Fibroblast of gingiva (primary cell): Measurements from ENCODE around the gene REEP1.

ENCODE experiments used
- DNase-seq: peaks from one replicate; pipeline ENCODE4 v3.0.0-alpha.2; 2011; ENCODE audit warnings: low read depth

The REEP1 gene

DNA sequence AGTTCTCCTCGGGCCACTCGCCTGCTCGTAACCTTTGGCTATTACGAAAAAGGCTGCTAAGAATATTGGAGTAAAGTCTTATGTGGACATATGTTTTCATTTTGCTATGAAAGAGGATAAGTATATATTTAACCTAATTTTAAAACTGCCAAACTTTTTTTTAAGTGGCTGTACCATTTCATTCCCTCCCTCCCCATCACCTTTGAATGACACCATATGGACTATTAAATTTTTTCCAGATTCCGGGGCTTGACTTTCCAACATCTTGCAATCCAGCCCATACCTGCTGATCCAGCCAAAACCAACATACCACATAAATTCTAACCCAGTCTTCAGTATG is 31.5 kb downstream of the REEP1 start:
- DNase-seq = peak; percentile 32

DNA sequence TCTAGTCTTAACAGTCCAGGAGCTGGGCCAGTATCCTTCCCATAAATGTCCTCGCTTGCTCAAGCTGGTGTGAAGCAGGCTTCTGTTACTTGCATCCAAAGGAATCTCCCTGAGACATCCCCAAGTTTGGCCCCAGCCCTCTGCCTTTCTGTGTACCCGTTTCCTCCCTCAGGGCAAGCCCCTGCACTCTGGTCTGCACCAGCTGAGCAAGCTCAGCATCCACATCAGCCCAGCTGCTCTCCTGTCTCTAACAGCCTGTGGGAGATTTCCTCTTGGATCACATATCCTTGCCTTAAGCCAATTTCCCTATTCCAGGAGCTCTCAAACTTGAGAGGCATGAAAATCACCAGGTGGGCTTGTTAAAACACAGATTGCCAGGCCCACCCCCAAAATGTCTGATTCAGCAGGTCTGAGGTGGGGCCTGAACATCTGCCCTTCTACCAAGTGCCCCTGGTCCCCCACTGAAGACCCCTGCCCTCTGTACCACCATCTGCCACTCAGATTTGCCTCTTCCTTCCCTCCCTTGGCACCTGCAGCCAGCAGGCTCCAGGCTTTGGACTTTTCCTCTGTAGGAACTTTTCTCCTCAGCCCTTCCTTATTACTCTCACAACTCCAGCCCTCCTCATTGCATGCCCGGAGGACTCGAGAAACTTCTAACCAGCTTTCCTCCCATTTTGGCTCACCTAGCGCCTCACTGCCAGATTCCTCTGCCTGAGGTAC is 32.1 kb downstream of the REEP1 start:
- no peak for DNase-seq

DNA sequence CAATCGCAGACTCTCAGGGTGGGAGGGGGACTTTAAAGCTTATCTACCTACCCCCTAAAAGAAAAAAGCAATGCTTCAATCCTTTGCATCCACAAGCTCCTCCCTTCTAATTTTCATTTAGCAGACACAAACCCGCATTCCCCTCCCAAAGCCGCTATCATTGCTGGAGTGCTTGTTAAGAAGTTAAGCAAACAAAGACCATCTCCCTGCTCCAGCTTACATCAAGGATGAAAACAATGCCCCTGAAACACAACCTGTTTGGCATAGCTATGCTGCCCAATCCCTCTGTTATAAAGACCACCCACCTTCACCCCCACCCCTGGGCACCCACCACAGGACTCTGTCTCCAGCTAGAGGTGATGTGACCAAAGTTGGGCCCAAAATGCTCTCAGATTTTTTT is 33.0 kb downstream of the REEP1 start:
- DNase-seq = no peak

DNA sequence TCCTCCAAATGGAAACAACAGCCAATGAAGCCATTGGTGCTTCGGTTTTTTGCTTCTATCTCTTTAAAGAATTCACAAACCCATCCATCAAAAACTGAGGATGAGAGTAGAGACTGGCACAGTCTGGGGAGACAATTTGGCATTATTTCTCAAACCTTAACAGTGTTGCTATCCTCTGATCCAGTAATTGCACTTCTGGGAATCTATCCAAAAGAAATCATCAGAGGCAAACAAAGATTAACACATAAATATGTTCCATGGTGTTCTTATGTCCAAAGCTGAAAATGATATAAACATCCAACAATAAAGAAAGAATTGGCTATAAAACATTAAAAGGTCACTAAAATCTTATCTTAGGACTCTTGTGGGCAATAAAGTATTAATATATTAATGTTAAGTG is 35.1 kb downstream of the REEP1 start:
- peak; percentile 41 for DNase-seq

DNA sequence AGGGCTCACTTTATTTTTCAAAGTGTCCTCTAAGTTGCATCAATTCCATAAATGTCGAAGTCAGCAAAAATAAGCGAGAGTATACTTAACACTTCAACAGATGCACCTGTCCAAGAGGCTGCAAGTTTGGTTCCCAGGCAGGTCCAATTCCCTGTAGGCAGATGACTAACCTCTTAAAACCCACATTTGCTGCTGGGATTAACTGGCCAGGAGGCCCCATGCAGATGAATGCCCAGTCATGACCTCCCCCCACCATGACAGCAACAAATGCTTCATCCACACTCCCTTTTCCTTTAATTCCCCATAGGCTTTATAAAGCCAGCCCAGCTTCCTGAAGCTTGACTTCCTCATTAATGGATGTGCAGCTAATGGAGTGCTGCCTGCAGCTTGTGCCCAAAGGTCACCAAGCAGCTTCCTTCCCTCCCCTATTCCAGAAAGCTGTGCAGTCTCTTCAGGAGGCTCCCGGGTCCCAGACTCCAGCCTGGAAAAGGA is 35.7 kb downstream of the REEP1 start:
- DNase-seq = no peak

DNA sequence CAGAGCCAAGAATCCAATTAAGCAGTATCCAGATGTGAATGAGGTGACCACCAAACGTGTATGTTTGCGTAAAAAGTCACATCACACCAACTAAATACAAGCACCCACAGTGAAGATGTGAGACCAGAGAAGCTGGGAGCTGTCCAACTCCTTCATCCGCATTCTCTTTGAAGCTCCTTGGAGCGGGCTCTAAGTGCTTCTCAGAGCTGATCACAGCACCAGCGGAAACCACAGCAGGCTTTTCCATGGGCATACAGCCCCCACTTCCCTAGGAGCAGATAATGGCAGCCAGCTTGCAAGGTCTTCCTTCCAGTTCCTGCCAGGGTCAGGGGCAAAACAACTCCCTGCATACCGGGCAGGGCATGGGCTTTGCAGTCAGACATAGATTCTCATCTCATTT is 36.4 kb downstream of the REEP1 start:
- no peak for DNase-seq

DNA sequence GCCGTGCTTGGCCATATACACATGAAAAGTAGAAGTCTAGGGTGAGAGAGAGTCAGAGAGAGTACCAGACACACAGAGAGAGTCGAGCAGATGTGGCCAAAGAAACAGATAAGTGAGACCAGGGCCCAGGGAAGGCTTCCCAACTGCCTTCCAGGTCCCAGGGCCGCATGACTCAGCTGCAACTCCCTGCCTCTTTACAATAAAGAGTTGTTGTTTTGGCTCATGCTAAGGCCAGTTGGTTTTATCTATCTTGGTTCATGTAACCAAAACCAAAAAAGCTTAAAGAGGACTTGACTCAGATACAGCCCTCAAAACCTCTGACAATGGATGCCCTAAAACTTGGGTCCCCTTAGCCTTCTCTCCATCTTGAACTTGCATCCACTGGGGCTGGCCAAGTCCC is 36.9 kb downstream of the REEP1 start:
- no peak for DNase-seq

DNA sequence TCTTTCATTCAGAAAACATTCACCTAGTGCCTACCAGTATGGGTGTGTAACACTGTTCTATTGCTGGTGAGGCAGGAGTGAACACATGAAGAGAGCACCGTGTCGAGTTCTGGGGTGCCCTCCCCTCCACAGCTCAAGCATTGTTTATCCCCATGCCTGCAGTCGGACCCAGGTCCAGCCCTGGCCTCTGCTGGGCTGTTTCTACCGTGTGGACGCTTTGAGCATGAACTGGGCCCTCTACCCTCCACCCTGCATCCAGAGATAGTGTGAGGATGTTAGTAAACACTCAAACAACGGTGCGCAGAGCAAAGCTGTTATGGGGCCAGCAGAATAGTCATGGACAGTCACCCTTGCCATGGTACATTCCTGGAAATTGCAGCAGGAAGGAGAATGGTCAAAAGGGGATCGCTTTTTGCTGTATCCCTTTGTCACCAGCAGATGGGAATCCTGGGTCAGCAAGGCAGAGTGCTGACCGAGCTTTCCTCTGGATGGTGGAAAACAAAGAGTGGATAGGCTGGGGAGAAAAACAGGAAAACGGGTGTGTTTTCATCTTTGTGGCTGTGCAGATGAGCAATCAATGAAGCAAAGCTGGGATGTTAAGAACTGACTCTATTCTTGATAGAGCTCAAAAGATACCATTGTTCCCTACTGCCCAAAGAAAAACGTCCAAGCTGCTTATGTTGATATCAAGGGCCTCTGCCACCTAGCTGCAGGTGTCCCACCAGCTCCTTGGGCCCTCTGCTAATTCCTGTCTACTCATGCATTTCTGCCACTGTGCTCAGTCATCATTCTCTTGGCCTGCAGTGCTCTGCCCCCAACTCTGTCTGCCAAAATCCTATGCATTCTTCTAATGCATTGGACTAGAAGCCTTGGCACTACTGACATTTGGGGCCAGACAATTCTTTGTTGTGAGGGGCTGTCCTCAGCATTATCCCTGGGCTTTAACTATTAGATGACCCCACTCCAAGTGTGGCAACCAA is 38.7 kb downstream of the REEP1 start:
- DNase-seq = no peak

DNA sequence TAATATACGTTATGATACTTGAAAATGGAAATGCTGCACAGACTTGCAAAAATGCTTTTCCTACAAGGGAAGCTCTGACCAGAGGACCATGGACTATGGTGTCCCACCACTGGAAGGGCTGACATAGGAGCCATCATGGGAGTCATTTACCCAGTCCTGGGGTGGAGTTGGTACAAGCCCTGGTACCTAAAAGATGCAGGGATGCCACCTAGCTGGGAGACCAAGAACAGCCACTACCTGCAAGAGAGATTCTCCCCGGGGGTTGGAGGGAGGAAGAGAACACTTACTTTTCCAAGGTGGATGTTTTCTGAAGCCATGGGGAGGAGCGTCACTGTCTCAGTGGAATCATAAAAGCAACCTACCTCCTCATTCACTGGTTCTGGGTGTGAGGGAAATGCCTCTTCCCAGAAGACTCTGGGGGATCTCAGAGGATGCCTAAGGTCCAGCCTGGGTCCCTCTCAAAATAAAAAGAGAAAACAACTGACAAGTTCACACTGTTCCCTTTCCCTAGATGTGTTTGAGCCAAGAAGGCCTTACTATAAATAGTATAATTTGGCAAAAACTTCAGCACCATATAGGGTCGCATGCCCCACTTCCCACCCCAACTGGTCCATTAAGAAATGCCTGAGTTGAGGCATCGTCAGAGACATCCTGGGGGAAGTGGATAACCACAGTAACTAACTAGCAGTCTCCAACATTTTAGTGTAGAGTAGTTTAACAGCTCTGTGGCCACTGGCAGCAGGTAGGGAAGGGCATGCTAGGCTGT is 39.9 kb downstream of the REEP1 start:
- no peak for DNase-seq

DNA sequence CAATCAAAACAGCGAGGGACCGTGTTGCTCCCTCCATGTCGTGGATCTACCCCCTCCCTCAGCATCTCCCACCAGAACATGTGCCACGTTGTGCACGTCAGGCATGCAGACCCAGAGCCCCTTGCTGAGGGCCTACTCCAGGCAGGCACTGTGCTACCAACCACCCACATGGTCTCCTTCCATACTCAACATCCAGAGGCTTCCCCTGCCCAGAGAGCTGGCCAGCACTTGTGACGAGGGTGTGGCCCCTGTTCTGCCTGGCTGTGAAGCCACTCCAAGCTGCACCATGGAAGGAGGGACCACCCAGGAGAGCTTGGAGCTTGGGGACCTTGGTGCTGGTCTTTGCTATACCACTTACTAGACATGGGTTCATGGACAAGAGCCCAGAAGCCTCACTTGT is 40.5 kb downstream of the REEP1 start:
- DNase-seq = no peak

DNA sequence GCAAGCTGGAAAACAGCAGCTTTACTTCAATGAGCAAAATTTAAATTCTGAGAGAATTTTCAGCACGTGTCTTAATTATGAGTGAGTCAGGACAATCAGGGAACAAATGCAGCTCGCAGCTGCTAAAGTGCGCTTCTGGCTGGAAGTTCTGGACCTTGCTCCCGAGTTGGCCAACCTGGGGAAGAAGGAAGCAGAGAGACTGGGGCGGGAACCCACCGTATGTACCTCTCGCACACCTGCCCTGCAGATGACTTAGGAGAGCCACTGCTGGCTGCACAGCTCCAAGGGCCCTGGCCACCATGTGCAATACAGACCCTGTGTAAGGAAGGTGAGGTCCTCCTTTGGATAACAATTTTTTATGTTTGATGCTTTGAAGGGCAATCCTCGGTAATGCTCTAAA is 42.4 kb downstream of the REEP1 start:
- no peak for DNase-seq

DNA sequence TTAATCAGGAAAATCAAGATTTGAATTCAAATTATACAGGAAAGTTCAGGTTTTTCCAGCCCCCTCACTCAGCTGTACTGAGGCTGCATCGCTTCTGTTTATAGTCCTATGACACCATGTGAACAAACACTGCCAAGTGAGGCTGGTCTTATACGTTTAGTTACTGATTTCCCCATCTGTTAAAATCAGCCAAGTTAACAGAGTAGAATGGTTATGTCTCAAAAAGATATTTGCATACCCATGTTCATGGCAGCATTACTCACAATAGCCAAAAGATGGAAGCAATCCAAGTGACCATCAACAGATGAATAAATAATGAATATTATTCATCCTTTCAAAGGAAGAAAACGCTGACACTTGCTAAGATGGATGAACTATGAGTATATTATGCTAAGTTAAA is 43.8 kb downstream of the REEP1 start:
- no peak for DNase-seq

DNA sequence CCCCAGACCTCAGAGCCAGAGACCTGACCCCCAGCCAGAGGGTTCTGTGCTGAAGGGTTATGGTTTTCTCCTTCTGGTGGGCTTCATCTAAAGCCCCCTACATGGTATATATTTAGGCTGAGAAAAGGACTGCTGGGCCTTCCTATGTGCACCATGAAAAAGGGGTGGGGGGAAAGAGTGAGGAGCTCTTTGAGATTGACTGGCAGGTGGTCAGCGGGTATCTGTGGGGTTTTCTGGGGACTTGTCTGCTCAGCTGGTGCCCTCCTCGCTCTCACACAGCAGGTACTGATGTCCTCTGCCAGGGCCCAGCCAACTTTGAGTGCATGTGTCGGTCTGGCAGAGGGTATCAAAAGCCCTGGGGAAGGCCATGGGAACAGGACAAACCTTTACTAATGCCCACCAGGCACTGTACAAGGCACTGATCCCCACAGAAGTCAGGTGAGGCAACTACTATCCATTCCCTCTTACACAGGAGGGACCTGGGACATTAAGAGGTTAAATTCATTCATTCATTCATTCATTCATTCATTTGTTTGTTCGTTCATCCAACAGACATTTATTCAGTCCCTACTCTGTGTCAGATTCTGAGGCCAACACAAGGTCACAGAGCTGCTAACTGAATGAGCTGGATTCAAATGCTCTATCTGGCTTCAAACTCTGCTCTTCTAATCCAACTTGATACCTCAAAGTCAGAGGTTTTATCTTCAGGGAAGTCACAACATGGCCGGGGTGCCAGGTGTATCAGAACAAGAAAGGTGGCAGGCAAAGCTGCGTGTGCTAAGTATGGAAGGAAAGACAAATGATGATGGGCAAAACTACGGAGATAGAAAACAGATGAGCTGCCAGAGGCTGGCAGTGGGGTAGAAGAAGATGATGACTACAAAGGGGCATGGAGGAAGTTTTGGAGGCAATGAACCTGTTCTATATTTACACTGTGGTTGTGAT is 44.6 kb downstream of the REEP1 start:
- DNase-seq = no peak

DNA sequence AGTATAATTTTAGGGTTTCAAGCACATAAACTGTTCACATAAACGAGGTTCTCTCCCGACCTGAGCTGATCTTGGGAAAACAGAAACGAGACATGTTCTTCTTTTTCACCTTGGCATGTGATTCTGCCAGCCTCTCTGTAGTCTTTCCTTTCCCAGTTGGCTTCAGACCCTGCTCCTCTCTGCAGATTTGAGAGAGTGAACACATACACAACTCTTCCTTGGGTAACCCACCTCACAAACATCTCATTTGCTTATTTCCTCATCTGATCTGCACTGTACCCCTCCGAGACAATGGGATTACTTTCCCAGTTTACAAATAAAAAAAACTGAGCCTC is 46.1 kb downstream of the REEP1 start:
- DNase-seq = no peak

DNA sequence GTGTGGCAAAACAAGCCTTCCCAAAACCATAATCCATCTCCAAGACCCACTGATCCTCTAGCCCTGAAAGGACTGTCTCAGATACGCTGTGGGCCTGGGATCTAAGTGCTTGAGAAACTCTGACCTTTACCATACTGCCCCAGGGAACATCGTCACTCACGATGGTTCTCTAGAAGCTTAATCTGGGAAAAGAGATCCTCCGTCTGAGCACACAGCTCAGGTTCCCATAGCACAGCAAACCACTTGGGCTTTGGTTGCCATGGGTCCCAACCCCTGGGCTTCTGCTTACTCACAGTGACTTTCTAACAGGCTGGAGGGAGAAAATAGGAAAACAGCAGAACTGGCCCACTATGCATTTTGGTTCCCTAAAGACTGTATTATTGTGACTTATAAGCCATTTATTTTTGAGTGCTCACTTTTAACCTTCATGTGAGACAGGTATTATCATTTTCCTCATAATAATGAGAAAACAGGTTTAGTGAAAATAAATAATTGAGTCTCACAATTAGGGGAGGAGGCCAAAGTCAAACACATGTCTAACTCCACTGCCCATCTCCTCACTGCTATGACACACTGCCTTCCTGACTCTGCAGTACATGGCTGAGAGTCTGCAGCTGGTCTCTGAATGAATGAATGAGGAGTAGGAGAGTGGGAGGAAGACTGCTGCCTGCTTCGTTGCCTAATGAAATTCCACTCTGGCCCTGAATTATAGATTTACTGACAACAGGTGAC is 46.7 kb downstream of the REEP1 start:
- no peak for DNase-seq

DNA sequence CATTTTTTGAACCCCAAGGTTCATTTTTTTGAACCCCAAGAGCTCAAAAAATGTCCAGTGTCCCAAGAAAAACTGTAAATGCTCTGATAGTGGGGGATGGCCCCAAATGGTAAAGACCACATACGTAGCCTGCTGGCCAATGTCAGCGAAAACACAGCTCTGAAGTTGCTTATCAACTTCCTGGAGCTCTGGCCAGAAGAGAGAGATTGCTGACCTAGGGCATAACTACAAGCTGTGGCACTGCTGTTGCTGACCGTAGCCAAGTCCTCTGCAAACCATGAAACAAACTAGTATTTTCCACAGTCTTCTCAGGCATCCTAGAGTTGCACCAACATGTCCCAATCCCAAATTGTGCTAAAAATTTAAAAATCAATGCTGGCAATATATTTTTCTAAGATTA is 50.9 kb downstream of the REEP1 start:
- no peak for DNase-seq

DNA sequence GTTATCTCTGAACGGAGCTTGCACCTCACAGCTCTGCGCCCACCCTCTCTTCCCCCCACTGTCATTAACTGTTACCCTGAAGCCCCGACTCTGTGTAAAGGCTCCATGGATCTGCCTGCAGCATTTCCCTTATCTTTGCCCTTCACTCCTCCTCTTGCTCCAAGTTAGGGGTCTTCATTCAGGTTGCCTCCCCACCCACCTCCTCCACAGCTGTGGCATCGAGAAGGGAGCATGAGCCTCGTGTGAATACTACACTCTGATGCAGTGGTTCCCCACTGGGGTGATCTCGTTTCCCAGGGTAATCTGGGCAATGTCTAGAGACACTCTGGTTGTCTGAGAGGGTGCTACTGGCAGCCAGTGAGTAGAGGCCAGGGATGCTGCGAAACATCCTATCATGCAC is 51.4 kb downstream of the REEP1 start:
- DNase-seq = no peak

DNA sequence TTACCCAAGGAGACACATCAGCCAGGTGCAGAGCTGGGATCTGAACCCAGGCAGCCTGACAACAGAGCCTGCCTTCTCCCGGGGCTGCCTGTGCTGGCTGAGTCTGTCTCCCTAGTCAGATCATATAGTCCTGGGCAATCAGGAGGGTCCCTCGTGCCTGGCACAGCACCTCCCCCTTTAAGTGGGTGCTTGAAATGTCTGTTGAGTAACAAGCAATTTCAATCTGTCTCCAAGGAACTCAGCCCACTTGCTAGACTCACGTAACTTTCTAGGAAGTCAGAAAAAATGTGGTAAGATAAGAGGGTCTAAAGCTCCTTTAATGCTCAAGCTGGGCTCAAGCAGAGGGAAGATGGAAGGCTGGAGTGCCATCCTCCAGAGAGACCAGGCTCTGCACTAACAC is 51.9 kb downstream of the REEP1 start:
- DNase-seq = no peak

DNA sequence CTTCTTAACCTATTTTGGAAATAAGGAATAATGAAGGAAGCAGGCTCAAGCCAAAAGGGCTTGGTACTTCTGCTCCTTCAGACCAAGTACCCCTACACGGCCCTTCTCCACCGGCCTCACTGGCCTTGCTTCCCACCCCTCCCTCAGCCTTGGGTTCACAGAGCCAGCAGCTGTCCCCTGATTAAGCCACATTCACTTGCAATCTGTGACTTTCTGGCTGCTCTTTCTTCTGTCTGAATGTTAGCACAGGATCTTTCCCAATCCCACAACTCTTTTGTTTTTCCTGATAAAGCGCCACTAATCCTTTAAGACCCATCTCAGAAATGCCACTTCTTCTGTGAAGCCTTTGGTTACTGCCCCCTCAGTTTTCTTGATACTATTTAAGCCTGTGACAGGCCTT is 52.4 kb downstream of the REEP1 start:
- no peak for DNase-seq

DNA sequence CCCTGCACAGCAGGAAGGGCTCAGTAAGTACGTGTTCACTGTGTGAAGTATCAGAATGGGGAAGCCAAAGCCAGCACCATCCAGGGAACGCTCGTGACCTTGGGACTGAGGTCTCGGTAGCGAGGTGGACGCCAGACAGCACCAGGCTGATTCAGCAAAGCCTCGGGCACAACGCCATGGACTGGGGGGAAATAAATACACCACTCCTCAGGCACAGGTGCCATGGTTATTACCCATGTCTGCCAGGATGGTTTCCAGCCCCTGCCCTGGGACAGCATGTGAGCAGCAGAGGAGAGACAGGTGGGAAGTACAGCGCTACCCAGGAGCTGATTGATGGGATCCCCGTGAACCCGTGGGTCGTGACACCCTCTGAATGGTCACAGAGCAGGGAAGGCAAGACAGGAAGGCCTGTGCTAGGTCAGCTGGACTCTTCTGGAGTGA is 53.0 kb downstream of the REEP1 start:
- DNase-seq = no peak
